ENCODE measurements around the gene PHACTR1. TPM values are rescaled to one million over a fixed set of nuclear protein-coding genes. Genes with fewer than 3 reads are reported as not detected.

Gene PHACTR1
- total RNA-seq, 1 donor from 2014 or later: 8.5 TPM

GRCh38 chr6:13294499-13295069 lies 578.0 kb downstream of the PHACTR1 start:
- Histone ChIP-seq H3K9ac (ENCODE audit: low read length) (no peak overlapping the region), H3K79me2 (ENCODE audit: insufficient read depth, low read length) (no peaks in the 10 kb centered on the region), H3K4me1 (ENCODE audit: insufficient read depth, low read length) (no peaks in the 10 kb centered on the region), H3K4me3 (ENCODE audit: insufficient read depth, low read depth, low read length) (no peak overlapping the region), H4K20me1 (ENCODE audit: insufficient read depth, low read length) (no peaks in the 10 kb centered on the region), H2AFZ (ENCODE audit: low read depth, low read length) (no peak overlapping the region), H3K36me3 (ENCODE audit: insufficient read depth, low read length) (peaks cover 6% of the 10 kb centered on the region), H3K9me3 (ENCODE audit: insufficient read depth, low read depth, low read length) (no peaks in the 10 kb centered on the region), H3K27ac (ENCODE audit: low read depth, low read length) (no peak overlapping the region), H3K4me2 (ENCODE audit: low read length) (no peak overlapping the region), H3K27me3 (ENCODE audit: insufficient read depth, low read length) (no peaks in the 10 kb centered on the region)
- Mint-ChIP-seq H3K27ac (ENCODE audit: unreplicated experiment) (no peak overlapping the region), H3K4me3 (ENCODE audit: unreplicated experiment) (no peak overlapping the region), H3K27me3 (ENCODE audit: low read depth, unreplicated experiment) (no peaks in the 10 kb centered on the region), H3K36me3 (ENCODE audit: low read depth, unreplicated experiment) (peaks cover 27% of the 10 kb centered on the region), H3K4me1 (ENCODE audit: low read depth, unreplicated experiment) (peaks cover 3% of the 10 kb centered on the region), H3K9me3 (ENCODE audit: unreplicated experiment) (no peaks in the 10 kb centered on the region)
- DNase-seq (ENCODE audit: low read depth) (no peak), FAIRE-seq (no peak)
- TF ChIP-seq CTCF (IDR thresholded peaks at IDR 0.05; ENCODE audit: insufficient read depth, low read depth, low read length) (no peak), EZH2 (IDR thresholded peaks at IDR 0.05; ENCODE audit: insufficient read depth, low read length) (no peak)

GRCh38 chr6:13295576-13295975 lies 579.0 kb downstream of the PHACTR1 start:
- DNase-seq (ENCODE audit: low read depth) (no peak), FAIRE-seq (no peak)
- H3K36me3 ChIP-seq (ENCODE audit: insufficient read depth, low read length): peaks cover 6% of the 10 kb centered on the region

More at GRCh38 chr6:13295576-13295975, 579.0 kb downstream of the PHACTR1 start:
- Mint-ChIP-seq H3K4me1 (ENCODE audit: low read depth, unreplicated experiment) (no peaks in the 10 kb centered on the region), H3K36me3 (ENCODE audit: low read depth, unreplicated experiment) (peaks cover 33% of the 10 kb centered on the region), H3K27me3 (ENCODE audit: low read depth, unreplicated experiment) (no peaks in the 10 kb centered on the region), H3K9me3 (ENCODE audit: unreplicated experiment) (no peaks in the 10 kb centered on the region), H3K4me3 (ENCODE audit: unreplicated experiment) (no peak overlapping the region), H3K27ac (ENCODE audit: unreplicated experiment) (no peak overlapping the region)
- no peaks in the 10 kb centered on the region for H3K9me3 ChIP-seq (ENCODE audit: insufficient read depth, low read depth, low read length)
- H3K27ac ChIP-seq (ENCODE audit: low read depth, low read length): no peak overlapping the region
- no peak overlapping the region for H3K4me3 ChIP-seq (ENCODE audit: insufficient read depth, low read depth, low read length)
- no peak overlapping the region for H3K4me2 ChIP-seq (ENCODE audit: low read length)
- no peaks in the 10 kb centered on the region for H3K4me1 ChIP-seq (ENCODE audit: insufficient read depth, low read length)
- no peaks in the 10 kb centered on the region for H3K79me2 ChIP-seq (ENCODE audit: insufficient read depth, low read length)
- H3K9ac ChIP-seq (ENCODE audit: low read length): no peak overlapping the region
- no peak for TF ChIP-seq CTCF (IDR thresholded peaks at IDR 0.05; ENCODE audit: insufficient read depth, low read depth, low read length)
- no peak for TF ChIP-seq EZH2 (IDR thresholded peaks at IDR 0.05; ENCODE audit: insufficient read depth, low read length)
- H3K27me3 ChIP-seq (ENCODE audit: insufficient read depth, low read length): no peaks in the 10 kb centered on the region
- no peak overlapping the region for H2AFZ ChIP-seq (ENCODE audit: low read depth, low read length)
- no peaks in the 10 kb centered on the region for H4K20me1 ChIP-seq (ENCODE audit: insufficient read depth, low read length)

Data from astrocyte (in vitro differentiated cells and primary cell).